B cell (primary cell): Measurements from ENCODE around the gene MAP3K7CL. TPM values are rescaled to one million over a fixed set of nuclear protein-coding genes. Genes with fewer than 3 reads are reported as not detected.

Source experiments
- ATAC-seq: fragments of 200-7000 bp; cut with Tn5 transposase; one replicate; pipeline ENCODE4 v1.10.0; 2021; ENCODE audit warnings: low read depth, mild to moderate bottlenecking, moderate number of reproducible peaks, moderate library complexity
- CTCF ChIA-PET: fragments of 350-600 bp; sonication (Branson Sonifier 250); formaldehyde crosslinking; loops from one replicate; lab custom pipeline; 2021; ENCODE audit warnings: antibody characterized with exemption, inconsistent platforms; lab: Charles Lee
- POLR2A ChIA-PET: fragments of 350-600 bp; sonication (Branson Sonifier 250); formaldehyde crosslinking; loops from one replicate; lab custom pipeline; 2021; ENCODE audit warnings: antibody characterized with exemption; lab: Charles Lee
- DNase-seq: peaks from one replicate; pipeline ENCODE4 v3.0.0; 2013
- H2AFZ ChIP-seq: 2 replicates; pipeline ENCODE4 v1.6.1; 2012; ENCODE audit warnings: mild to moderate bottlenecking, low read depth, low read length; ENCODE audit not compliant: insufficient read depth, poor library complexity, severe bottlenecking
- H3K27ac ChIP-seq, 2 donors: 1 replicate in 1 of 2; 2 replicates in 1 of 2; pipeline ENCODE4 v1.5.1; 2012 to 2013; ENCODE audit warnings: low read length in 2 of 2, mild to moderate bottlenecking in 2 of 2, moderate library complexity in 1 of 2
- H3K27me3 ChIP-seq, 4 experiments: fragments of 200-600 bp in 1 of 4; sonication (generic) in 1 of 4; replicated peaks in 1 of 4; 1 replicate in 2 of 4; 2 replicates in 2 of 4; pipeline versions ENCODE4 v1.6.1 to v1.7.0; 2013 to 2016; ENCODE audit warnings: low read length in 3 of 4, mild to moderate bottlenecking in 2 of 4, mixed read lengths in 1 of 4, moderate library complexity in 1 of 4; ENCODE audit not compliant: insufficient read depth in 4 of 4, control insufficient read depth in 3 of 4; ENCODE audit errors: control extremely low read depth in 1 of 4
- H3K36me3 ChIP-seq, 2 experiments: replicated peaks in 1 of 2; 1 replicate in 1 of 2; 2 replicates in 1 of 2; pipeline versions ENCODE4 v1.6.1 to v1.7.1; 2013; ENCODE audit warnings: low read length in 1 of 2; ENCODE audit not compliant: insufficient read depth in 2 of 2, control insufficient read depth in 1 of 2; ENCODE audit errors: control extremely low read depth in 1 of 2, extremely low read depth in 1 of 2
- H3K4me1 ChIP-seq, 2 donors: fragments of 200-600 bp in 1 of 2; sonication (generic) in 1 of 2; 1 replicate in 1 of 2; 2 replicates in 1 of 2; pipeline versions ENCODE4 v1.5.1 to v1.6.1; 2013 to 2017; ENCODE audit warnings: low read length in 2 of 2; ENCODE audit not compliant: control insufficient read depth in 2 of 2, insufficient read depth in 2 of 2
- H3K4me2 ChIP-seq: replicated peaks from 2 replicates; pipeline ENCODE3; 2012; ENCODE audit warnings: mild to moderate bottlenecking, low read depth, low read length; ENCODE audit not compliant: poor library complexity, severe bottlenecking
- H3K4me3 ChIP-seq, 5 experiments: fragments of 200-600 bp in 1 of 5; sonication (generic) in 1 of 5; 1 replicate in 3 of 5; 2 replicates in 2 of 5; pipeline versions ENCODE4 v1.5.1 to v1.7.0; 2011 to 2016; ENCODE audit warnings: low read length in 4 of 5, mild to moderate bottlenecking in 4 of 5, low read depth in 2 of 5, control low read depth in 1 of 5, moderate library complexity in 1 of 5; ENCODE audit not compliant: insufficient read depth in 1 of 5; ENCODE audit errors: control extremely low read depth in 1 of 5, extremely low read depth in 1 of 5
- H3K79me2 ChIP-seq: fragments of 200-600 bp; sonication (generic); one replicate; pipeline ENCODE4 v1.6.0; 2016; ENCODE audit warnings: low read length; ENCODE audit not compliant: control insufficient read depth, insufficient read depth
- H3K9ac ChIP-seq: fragments of 200-600 bp; sonication (generic); 2 replicates; pipeline ENCODE4 v1.6.1; 2017; ENCODE audit warnings: mild to moderate bottlenecking, low read length, moderate library complexity
- H3K9me3 ChIP-seq, 3 donors: one replicate each; pipeline versions ENCODE4 v1.6.1 to v1.7.1; 2013; ENCODE audit warnings: low read length in 2 of 3; ENCODE audit not compliant: control insufficient read depth in 2 of 3, insufficient read depth in 1 of 3; ENCODE audit errors: control extremely low read depth in 1 of 3
- H4K20me1 ChIP-seq: 2 replicates; pipeline ENCODE4 v1.6.0; 2012; ENCODE audit warnings: mild to moderate bottlenecking, low read length; ENCODE audit not compliant: insufficient read depth, control insufficient read depth, poor library complexity, severe bottlenecking
- H3K27ac Mint-ChIP-seq: one replicate; pipeline ENCODE4 v1.8.0; 2021; ENCODE audit warnings: mixed read lengths
- H3K27me3 Mint-ChIP-seq: one replicate; pipeline ENCODE4 v1.8.0; 2021; ENCODE audit warnings: mixed read lengths
- H3K4me1 Mint-ChIP-seq: one replicate; pipeline ENCODE4 v1.8.0; 2021; ENCODE audit warnings: mixed read lengths
- H3K4me3 Mint-ChIP-seq: one replicate; pipeline ENCODE4 v1.8.0; 2021; ENCODE audit warnings: mixed read lengths
- H3K9me3 Mint-ChIP-seq: one replicate; pipeline ENCODE4 v1.8.0; 2022; ENCODE audit warnings: mixed read lengths; ENCODE audit not compliant: insufficient read depth
- EZH2 ChIP-seq: IDR thresholded peaks from 2 replicates; pipeline ENCODE4 v1.6.1; 2012; ENCODE audit warnings: borderline replicate concordance, low read depth, mild to moderate bottlenecking, moderate library complexity, low read length; ENCODE audit not compliant: insufficient read depth, poor library complexity, severe bottlenecking
- WGBS: methylation state at CpG from one replicate; pipeline ENCODE4 v1.1.5; 2013; ENCODE audit warnings: missing lambda C conversion rate; ENCODE audit not compliant: insufficient coverage; 5-methylcytosine and 5-hydroxymethylcytosine counted together
- intact Hi-C: fragments of 100-400 bp; cut with micrococcal nuclease; formaldehyde crosslinking; loops from one replicate; pipeline ENCODE4 v1.10.0; 2022
- polyA plus RNA-seq: library from polyadenylated mRNA; depleted of rRNA; stranded (reverse); fragments of >200 nt; gene quantifications from 2 replicates; pipeline ENCODE4 v1.2.3, GENCODE V29; 2012
- total RNA-seq, 2 donors: library from RNA; stranded (reverse); fragments of 120-200 nt in 1 of 2; gene quantifications; 1 replicate in 1 of 2; 2 replicates in 1 of 2; pipeline versions ENCODE4 v1.2.3 to v1.2.4, GENCODE V29; 2013 to 2022
- TF ChIP-seq, protein P1 (sequence below): fragments of 200-600 bp; IDR thresholded peaks from one replicate; pipeline ENCODE4 v1.8.0; 2022; ENCODE audit warnings: antibody characterized with exemption, mild to moderate bottlenecking

MAP3K7CL gene
- total and polyA plus RNA-seq, 2 donors (not counting 1 experiment from before 2014, with no cell fraction given): 8.9 to 11.9 TPM

DNA sequence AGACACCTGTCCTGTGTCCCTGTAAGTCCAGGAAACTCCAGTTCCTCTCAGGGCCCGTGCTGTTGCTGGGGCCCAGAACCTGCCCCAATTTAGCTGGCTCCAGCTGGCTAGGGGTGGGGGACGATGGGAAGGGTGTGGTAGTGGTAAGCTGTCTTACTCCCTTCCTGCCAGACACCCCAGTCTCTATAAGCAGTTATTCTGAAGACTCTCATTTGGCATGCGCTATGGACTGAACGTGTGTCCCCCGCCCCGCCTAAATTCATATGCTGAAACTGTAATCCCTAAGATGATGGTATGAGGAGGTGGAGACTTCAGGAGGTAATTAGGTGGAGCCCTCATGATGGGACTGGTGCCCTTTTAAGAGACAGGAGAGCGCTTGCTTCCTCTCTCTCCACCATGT lies 82.0 kb downstream of the MAP3K7CL start:
- no CpG with 5 or more reads among the region's 7 CpGs for WGBS
- CTCF ChIA-PET: no interaction called here

DNA sequence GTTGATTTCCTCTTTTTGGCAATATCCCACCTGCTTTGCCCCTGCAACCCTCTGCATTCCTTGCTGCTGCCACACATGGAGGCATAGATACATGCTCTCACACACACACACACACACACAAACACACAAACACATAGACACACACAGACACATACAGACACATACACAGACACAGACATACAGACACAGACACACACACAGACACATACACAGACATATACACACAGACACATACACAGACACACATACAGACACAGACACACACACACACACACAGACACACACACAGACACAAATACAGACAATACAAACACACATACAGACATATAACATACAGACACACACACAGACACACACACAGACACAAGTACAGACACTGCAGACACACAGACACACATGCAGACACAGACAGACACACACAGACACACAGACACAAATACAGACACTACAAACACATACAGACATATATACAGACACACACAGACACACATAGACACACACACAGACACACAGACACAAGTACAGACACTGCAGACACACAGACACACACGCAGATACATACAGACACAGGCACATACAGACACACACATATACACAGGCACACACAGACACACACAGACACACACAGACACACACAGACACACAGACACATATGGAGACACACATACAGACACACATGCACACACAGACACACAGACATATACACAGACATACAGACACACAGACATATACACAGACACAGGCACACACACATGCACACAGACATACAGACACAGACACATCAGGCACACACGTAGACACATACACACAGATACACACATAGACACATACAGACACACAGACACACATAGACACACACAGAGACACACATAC lies 83.3 kb downstream of the MAP3K7CL start:
- intact Hi-C loops: no loop called here
- no peak overlapping the region for H2AFZ ChIP-seq
- H3K4me3 ChIP-seq: no peak overlapping the region
- H3K9me3 ChIP-seq: no peaks in the 10 kb centered on the region
- ATAC-seq (no peak), DNase-seq (no peak)
- Mint-ChIP-seq H3K27ac (no peak overlapping the region), H3K4me1 (peaks cover 2% of the 10 kb centered on the region), H3K9me3 (no peaks in the 10 kb centered on the region), H3K27me3 (no peaks in the 10 kb centered on the region), H3K4me3 (no peak overlapping the region)
- peaks cover 5 to 6% of the 10 kb centered on the region in 2 donors for H3K4me1 ChIP-seq
- TF ChIP-seq, protein P1, sequence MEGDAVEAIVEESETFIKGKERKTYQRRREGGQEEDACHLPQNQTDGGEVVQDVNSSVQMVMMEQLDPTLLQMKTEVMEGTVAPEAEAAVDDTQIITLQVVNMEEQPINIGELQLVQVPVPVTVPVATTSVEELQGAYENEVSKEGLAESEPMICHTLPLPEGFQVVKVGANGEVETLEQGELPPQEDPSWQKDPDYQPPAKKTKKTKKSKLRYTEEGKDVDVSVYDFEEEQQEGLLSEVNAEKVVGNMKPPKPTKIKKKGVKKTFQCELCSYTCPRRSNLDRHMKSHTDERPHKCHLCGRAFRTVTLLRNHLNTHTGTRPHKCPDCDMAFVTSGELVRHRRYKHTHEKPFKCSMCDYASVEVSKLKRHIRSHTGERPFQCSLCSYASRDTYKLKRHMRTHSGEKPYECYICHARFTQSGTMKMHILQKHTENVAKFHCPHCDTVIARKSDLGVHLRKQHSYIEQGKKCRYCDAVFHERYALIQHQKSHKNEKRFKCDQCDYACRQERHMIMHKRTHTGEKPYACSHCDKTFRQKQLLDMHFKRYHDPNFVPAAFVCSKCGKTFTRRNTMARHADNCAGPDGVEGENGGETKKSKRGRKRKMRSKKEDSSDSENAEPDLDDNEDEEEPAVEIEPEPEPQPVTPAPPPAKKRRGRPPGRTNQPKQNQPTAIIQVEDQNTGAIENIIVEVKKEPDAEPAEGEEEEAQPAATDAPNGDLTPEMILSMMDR: no peak
- TF ChIP-seq EZH2: no peak
- 96% methylated on average over 2 of the region's 2 CpGs for WGBS
- no peaks in the 10 kb centered on the region for H3K79me2 ChIP-seq
- no peak overlapping the region for H3K4me2 ChIP-seq
- H4K20me1 ChIP-seq: no peaks in the 10 kb centered on the region
- H3K27ac ChIP-seq: no peak overlapping the region
- no peak overlapping the region for H3K9ac ChIP-seq
- H3K27me3 ChIP-seq: no peaks in the 10 kb centered on the region
- H3K36me3 ChIP-seq: no peaks in the 10 kb centered on the region
- ChIA-PET CTCF (no interaction called here), POLR2A (no interaction called here)

More for the DNA sequence above, 82.0 kb downstream of the MAP3K7CL start:
- no peak for TF ChIP-seq EZH2
- TF ChIP-seq, protein P1: no peak
- no peaks in the 10 kb centered on the region for H3K27me3 ChIP-seq
- H3K4me3 Mint-ChIP-seq: no peak overlapping the region
- H3K4me1 ChIP-seq: peaks cover 14 to 15% of the 10 kb centered on the region in 2 donors
- peaks cover 14% of the 10 kb centered on the region for H3K4me1 Mint-ChIP-seq
- ATAC-seq: no peak
- no peak overlapping the region for H2AFZ ChIP-seq
- H3K27me3 Mint-ChIP-seq: no peaks in the 10 kb centered on the region
- no peak overlapping the region for H3K4me2 ChIP-seq
- no peak overlapping the region for H3K27ac Mint-ChIP-seq
- DNase-seq: no peak
- H3K9me3 Mint-ChIP-seq: no peaks in the 10 kb centered on the region
- H3K27ac ChIP-seq: no peak overlapping the region
- H3K9ac ChIP-seq: no peak overlapping the region
- H3K79me2 ChIP-seq: no peaks in the 10 kb centered on the region
- no peaks in the 10 kb centered on the region for H3K36me3 ChIP-seq
- no peaks in the 10 kb centered on the region for H3K9me3 ChIP-seq
- no peaks in the 10 kb centered on the region for H4K20me1 ChIP-seq
- POLR2A ChIA-PET: no interaction called here
- no peak overlapping the region for H3K4me3 ChIP-seq
- intact Hi-C loops: no loop called here
